ENCODE measurements around the gene PXMP4. TPM values are rescaled to one million over a fixed set of nuclear protein-coding genes. Genes with fewer than 3 reads are reported as not detected.

The PXMP4 gene
- total RNA-seq, 1 donor from 2014 or later, result 2.4 TPM

DNA sequence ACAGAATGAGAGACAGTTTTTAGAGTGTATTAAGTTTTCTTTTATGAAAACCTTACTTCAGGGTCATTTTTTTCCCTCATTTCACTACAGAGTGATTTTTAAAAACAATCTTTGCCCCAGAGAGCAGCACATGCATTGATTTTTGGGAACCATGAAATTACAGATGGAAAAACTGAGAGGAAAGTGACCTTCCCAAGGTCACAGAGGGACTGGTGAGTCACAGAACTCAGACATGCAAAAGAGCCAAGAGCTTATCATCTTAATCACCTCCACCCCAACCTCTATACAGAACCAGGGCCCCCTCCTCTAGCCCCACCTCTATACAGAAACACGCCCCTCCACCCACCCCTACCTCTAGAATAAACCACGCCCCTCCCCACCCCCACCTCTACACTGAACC, 10.7 kb downstream of the PXMP4 start:
- TF ChIP-seq, protein P1, sequence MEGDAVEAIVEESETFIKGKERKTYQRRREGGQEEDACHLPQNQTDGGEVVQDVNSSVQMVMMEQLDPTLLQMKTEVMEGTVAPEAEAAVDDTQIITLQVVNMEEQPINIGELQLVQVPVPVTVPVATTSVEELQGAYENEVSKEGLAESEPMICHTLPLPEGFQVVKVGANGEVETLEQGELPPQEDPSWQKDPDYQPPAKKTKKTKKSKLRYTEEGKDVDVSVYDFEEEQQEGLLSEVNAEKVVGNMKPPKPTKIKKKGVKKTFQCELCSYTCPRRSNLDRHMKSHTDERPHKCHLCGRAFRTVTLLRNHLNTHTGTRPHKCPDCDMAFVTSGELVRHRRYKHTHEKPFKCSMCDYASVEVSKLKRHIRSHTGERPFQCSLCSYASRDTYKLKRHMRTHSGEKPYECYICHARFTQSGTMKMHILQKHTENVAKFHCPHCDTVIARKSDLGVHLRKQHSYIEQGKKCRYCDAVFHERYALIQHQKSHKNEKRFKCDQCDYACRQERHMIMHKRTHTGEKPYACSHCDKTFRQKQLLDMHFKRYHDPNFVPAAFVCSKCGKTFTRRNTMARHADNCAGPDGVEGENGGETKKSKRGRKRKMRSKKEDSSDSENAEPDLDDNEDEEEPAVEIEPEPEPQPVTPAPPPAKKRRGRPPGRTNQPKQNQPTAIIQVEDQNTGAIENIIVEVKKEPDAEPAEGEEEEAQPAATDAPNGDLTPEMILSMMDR (IDR thresholded peaks at IDR 0.05; ENCODE audit: insufficient read depth, low read length, severe bottlenecking), result no peak
- Histone ChIP-seq H3K4me3 (ENCODE audit: low read depth, low read length) (no peak overlapping the region), H3K27me3 (ENCODE audit: control insufficient read depth, insufficient read depth, low read length) (no peaks in the 10 kb centered on the region), H3K36me3 (ENCODE audit: control insufficient read depth, insufficient read depth, low read length) (peaks cover 4% of the 10 kb centered on the region)
- no peak for FAIRE-seq
- no peak for DNase-seq (ENCODE audit: low read depth)

DNA sequence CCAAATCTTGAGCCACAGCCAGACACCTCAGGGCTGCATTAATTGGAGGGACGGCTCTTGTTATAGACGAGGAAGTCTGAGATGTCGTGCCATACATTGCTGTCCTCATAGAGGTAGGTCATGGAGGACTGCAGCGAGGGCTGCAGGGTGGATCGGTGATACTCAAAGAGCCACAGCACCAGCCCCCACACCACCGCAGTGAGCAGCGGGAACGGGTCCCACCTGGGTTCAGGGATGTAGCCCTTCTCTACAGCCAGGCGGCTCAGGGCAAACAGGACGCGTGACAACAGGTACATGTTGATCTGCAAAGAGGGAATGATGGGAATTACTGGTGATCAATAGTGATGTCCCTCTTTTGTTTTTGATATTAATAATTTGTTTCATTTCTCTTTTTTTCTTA, 12.4 kb downstream of the PXMP4 start:
- DNase-seq (ENCODE audit: low read depth), result no peak
- Histone ChIP-seq H3K36me3 (ENCODE audit: control insufficient read depth, insufficient read depth, low read length) (peaks cover 2% of the 10 kb centered on the region), H3K27me3 (ENCODE audit: control insufficient read depth, insufficient read depth, low read length) (no peaks in the 10 kb centered on the region), H3K4me3 (ENCODE audit: low read depth, low read length) (no peak overlapping the region)
- TF ChIP-seq, protein P1 (IDR thresholded peaks at IDR 0.05; ENCODE audit: insufficient read depth, low read length, severe bottlenecking), result no peak
- FAIRE-seq, result no peak

GRCh38 chr20:33704197-33704924, 15.7 kb downstream of the PXMP4 start:
- FAIRE-seq (no peak), DNase-seq (ENCODE audit: low read depth) (peak; percentile 72)
- Histone ChIP-seq H3K36me3 (ENCODE audit: control insufficient read depth, insufficient read depth, low read length) (peaks cover 1% of the 10 kb centered on the region), H3K4me3 (ENCODE audit: low read depth, low read length) (no peak overlapping the region), H3K27me3 (ENCODE audit: control insufficient read depth, insufficient read depth, low read length) (no peaks in the 10 kb centered on the region)
- TF ChIP-seq, protein P1 (IDR thresholded peaks at IDR 0.05; ENCODE audit: insufficient read depth, low read length, severe bottlenecking), result no peak

GRCh38 chr20:33703498-33704137, 16.5 kb downstream of the PXMP4 start:
- DNase-seq (ENCODE audit: low read depth), result no peak
- TF ChIP-seq, protein P1 (IDR thresholded peaks at IDR 0.05; ENCODE audit: insufficient read depth, low read length, severe bottlenecking), result no peak
- peaks cover 1% of the 10 kb centered on the region for H3K36me3 ChIP-seq (ENCODE audit: control insufficient read depth, insufficient read depth, low read length)
- no peak overlapping the region for H3K4me3 ChIP-seq (ENCODE audit: low read depth, low read length)
- FAIRE-seq, result no peak
- H3K27me3 ChIP-seq (ENCODE audit: control insufficient read depth, insufficient read depth, low read length), result no peaks in the 10 kb centered on the region

- TF ChIP-seq, protein P1 (IDR thresholded peaks at IDR 0.05; ENCODE audit: insufficient read depth, low read length, severe bottlenecking), result no peak
- H3K36me3 ChIP-seq (ENCODE audit: control insufficient read depth, insufficient read depth, low read length), result peaks cover 1% of the 10 kb centered on the region
- H3K27me3 ChIP-seq (ENCODE audit: control insufficient read depth, insufficient read depth, low read length), result no peaks in the 10 kb centered on the region
- DNase-seq (ENCODE audit: low read depth) (no peak), FAIRE-seq (no peak)
- H3K4me3 ChIP-seq (ENCODE audit: low read depth, low read length), result no peak overlapping the region
These were observed 17.2 kb downstream of the PXMP4 start for GRCh38 chr20:33702861-33703260.

Measured in bronchial epithelial cell (primary cell).